Neural progenitor cell (in vitro differentiated cells): ENCODE results near the gene CFL2. TPM values are rescaled to one million over a fixed set of nuclear protein-coding genes. Genes with fewer than 3 reads are reported as not detected.

ENCODE experiments used
- DNase-seq: peaks from one replicate; pipeline ENCODE4 v3.0.0-alpha.2; 2016; ENCODE audit warnings: low spot score
- H2AFZ ChIP-seq: fragments of 200-600 bp; sonication (generic); replicated peaks from 2 replicates; pipeline ENCODE4 v1.6.1; 2016; ENCODE audit warnings: antibody characterized with exemption
- H3F3A ChIP-seq: fragments of 200-600 bp; sonication (generic); 2 replicates; pipeline ENCODE4 v1.6.1; 2016; ENCODE audit warnings: antibody characterized with exemption, low read depth
- H3K27ac ChIP-seq: fragments of 200-600 bp; sonication (generic); 2 replicates; pipeline ENCODE4 v1.5.1; 2016; ENCODE audit warnings: mild to moderate bottlenecking
- H3K27me3 ChIP-seq: fragments of 200-600 bp; sonication (generic); 2 replicates; pipeline ENCODE4 v1.6.1; 2016; ENCODE audit warnings: mild to moderate bottlenecking, moderate library complexity
- H3K36me3 ChIP-seq: fragments of 200-600 bp; sonication (generic); 2 replicates; pipeline ENCODE4 v1.5.1; 2016
- H3K4me1 ChIP-seq: fragments of 200-600 bp; sonication (generic); 2 replicates; pipeline ENCODE4 v1.6.1; 2016; ENCODE audit warnings: mixed run types
- H3K4me2 ChIP-seq: fragments of 200-600 bp; sonication (generic); 2 replicates; pipeline ENCODE4 v1.6.1; 2016
- H3K4me3 ChIP-seq: fragments of 200-600 bp; sonication (generic); 2 replicates; pipeline ENCODE4 v1.5.1; 2016
- H3K79me2 ChIP-seq: fragments of 200-600 bp; sonication (generic); 2 replicates; pipeline ENCODE4 v1.6.1; 2016; ENCODE audit warnings: low read depth
- H3K9ac ChIP-seq: fragments of 200-600 bp; sonication (generic); 2 replicates; pipeline ENCODE4 v1.6.1; 2016
- H3K9me3 ChIP-seq: fragments of 200-600 bp; sonication (generic); 2 replicates; pipeline ENCODE4 v1.5.1; 2016; ENCODE audit warnings: low read depth
- H4K20me1 ChIP-seq: fragments of 200-600 bp; sonication (generic); 2 replicates; pipeline ENCODE4 v1.6.1; 2016; ENCODE audit warnings: low read depth
- H3K27ac Mint-ChIP-seq: 3 replicates; pipeline ENCODE4 v1.8.0; 2021; ENCODE audit warnings: mixed read lengths
- H3K27me3 Mint-ChIP-seq: 2 replicates; pipeline ENCODE4 v1.8.0; 2022; ENCODE audit warnings: low read depth, mild to moderate bottlenecking, inconsistent platforms, moderate library complexity, mixed read lengths; ENCODE audit not compliant: insufficient read depth
- H3K36me3 Mint-ChIP-seq: 3 replicates; pipeline ENCODE4 v1.8.0; 2021; ENCODE audit warnings: mixed read lengths
- H3K4me1 Mint-ChIP-seq: 3 replicates; pipeline ENCODE4 v1.8.0; 2021; ENCODE audit warnings: mixed read lengths
- H3K4me3 Mint-ChIP-seq: 3 replicates; pipeline ENCODE4 v1.8.0; 2021; ENCODE audit warnings: mild to moderate bottlenecking, moderate library complexity, mixed read lengths
- H3K9me3 Mint-ChIP-seq: 3 replicates; pipeline ENCODE4 v1.8.0; 2020; ENCODE audit warnings: mixed read lengths
- EZH2 ChIP-seq: fragments of 200-600 bp; sonication (generic); IDR thresholded peaks from 2 replicates; pipeline ENCODE4 v1.6.1; 2017; ENCODE audit warnings: antibody characterized with exemption, mild to moderate bottlenecking, moderate library complexity
- EZH2phosphoT487 ChIP-seq: fragments of 200-600 bp; sonication (generic); IDR thresholded peaks from 2 replicates; pipeline ENCODE4 v1.6.1; 2017; ENCODE audit warnings: antibody characterized with exemption
- total RNA-seq: library from RNA; depleted of rRNA; stranded (reverse); fragments of >200 nt; gene quantifications from 2 replicates; pipeline ENCODE4 v1.2.3, GENCODE V29; 2015; ENCODE audit warnings: low replicate concordance
- TF ChIP-seq, protein P1 (sequence below): fragments of 200-600 bp; sonication (generic); IDR thresholded peaks from 2 replicates; pipeline ENCODE4 v1.5.1; 2017; ENCODE audit warnings: antibody characterized with exemption, mild to moderate bottlenecking

Gene CFL2
- total RNA-seq, 1 donor from 2014 or later: 105 TPM

DNA sequence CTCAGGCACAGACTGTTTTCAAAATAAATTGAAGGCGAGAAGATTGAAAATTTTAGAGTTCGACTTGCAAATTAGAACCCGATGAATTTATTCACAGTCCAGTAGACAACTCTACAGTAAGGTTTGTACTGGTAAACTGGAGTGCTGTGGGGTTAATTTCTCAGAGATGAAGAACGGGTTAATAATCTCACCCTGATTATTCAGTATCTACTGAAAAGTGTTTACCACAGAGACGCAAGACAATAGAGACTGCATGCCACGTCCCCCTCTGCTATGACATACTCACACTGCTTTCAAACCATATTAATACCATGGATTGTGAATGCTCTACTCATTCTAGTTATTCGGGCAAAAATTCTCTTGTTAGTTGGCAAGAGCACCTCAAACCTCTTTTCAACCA, 36.1 kb downstream of the CFL2 start:
- H3K9ac ChIP-seq: no peak overlapping the region
- H3K27me3 ChIP-seq: no peaks in the 10 kb centered on the region
- no peaks in the 10 kb centered on the region for H3K9me3 Mint-ChIP-seq
- H3K4me1 Mint-ChIP-seq: peaks cover 16% of the 10 kb centered on the region
- H2AFZ ChIP-seq: peak overlapping the region; percentile 89
- TF ChIP-seq, protein P1, sequence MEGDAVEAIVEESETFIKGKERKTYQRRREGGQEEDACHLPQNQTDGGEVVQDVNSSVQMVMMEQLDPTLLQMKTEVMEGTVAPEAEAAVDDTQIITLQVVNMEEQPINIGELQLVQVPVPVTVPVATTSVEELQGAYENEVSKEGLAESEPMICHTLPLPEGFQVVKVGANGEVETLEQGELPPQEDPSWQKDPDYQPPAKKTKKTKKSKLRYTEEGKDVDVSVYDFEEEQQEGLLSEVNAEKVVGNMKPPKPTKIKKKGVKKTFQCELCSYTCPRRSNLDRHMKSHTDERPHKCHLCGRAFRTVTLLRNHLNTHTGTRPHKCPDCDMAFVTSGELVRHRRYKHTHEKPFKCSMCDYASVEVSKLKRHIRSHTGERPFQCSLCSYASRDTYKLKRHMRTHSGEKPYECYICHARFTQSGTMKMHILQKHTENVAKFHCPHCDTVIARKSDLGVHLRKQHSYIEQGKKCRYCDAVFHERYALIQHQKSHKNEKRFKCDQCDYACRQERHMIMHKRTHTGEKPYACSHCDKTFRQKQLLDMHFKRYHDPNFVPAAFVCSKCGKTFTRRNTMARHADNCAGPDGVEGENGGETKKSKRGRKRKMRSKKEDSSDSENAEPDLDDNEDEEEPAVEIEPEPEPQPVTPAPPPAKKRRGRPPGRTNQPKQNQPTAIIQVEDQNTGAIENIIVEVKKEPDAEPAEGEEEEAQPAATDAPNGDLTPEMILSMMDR: no peak
- TF ChIP-seq EZH2 (no peak), EZH2phosphoT487 (no peak)
- H3F3A ChIP-seq: no peaks in the 10 kb centered on the region
- H3K4me3 Mint-ChIP-seq: no peak overlapping the region
- no peak overlapping the region for H3K27ac ChIP-seq
- H3K4me2 ChIP-seq: no peak overlapping the region
- no peak for DNase-seq
- no peaks in the 10 kb centered on the region for H3K36me3 ChIP-seq
- no peak overlapping the region for H3K27ac Mint-ChIP-seq
- H4K20me1 ChIP-seq: no peaks in the 10 kb centered on the region
- peaks cover 2% of the 10 kb centered on the region for H3K27me3 Mint-ChIP-seq
- no peaks in the 10 kb centered on the region for H3K4me1 ChIP-seq
- no peaks in the 10 kb centered on the region for H3K36me3 Mint-ChIP-seq
- H3K9me3 ChIP-seq: no peaks in the 10 kb centered on the region
- no peak overlapping the region for H3K4me3 ChIP-seq
- no peaks in the 10 kb centered on the region for H3K79me2 ChIP-seq

DNA sequence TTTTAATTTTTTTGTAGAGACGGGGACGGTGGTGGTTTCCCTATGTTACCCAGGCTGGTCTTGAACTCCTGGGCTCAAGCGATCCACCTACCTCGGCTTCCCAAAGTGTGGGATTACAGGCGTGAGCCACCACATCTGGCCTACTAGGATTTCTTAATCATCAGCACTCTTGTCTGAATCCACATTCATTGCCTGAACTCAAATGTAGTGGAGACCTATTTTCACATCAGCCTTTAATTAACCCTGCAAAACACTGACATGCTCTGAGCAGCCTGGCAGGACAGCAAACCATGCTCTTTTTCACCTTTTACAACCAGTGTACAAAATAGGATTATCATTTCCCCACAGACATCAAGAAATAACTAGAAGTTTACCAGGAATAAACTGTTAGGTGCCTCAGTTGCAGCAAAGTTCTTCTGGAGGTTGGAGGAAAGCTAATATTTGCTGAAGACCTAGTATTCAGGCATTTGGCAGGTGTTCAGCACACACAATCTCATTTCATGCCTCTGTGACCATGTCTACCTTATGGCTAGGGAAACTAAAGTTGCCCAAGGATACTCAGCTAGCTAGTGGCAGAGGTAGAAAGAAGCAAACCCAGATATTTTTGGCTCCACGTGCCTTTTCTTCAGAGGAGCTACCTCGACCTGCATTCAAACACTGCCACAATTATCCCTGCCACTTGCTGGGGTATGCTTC, 37.7 kb downstream of the CFL2 start:
- Mint-ChIP-seq H3K4me3 (no peak overlapping the region), H3K27ac (peak overlapping the region; percentile 67), H3K9me3 (no peaks in the 10 kb centered on the region), H3K36me3 (no peaks in the 10 kb centered on the region), H3K27me3 (peaks cover 2% of the 10 kb centered on the region), H3K4me1 (peaks cover 16% of the 10 kb centered on the region)
- Histone ChIP-seq H3K27ac (no peak overlapping the region), H3K27me3 (no peaks in the 10 kb centered on the region), H3K4me3 (no peak overlapping the region), H3F3A (no peaks in the 10 kb centered on the region), H2AFZ (no peak overlapping the region), H3K36me3 (no peaks in the 10 kb centered on the region), H3K79me2 (no peaks in the 10 kb centered on the region), H4K20me1 (no peaks in the 10 kb centered on the region), H3K4me2 (no peak overlapping the region), H3K9ac (no peak overlapping the region), H3K9me3 (no peaks in the 10 kb centered on the region), H3K4me1 (no peaks in the 10 kb centered on the region)
- TF ChIP-seq, protein P1: no peak
- TF ChIP-seq EZH2phosphoT487: no peak
- no peak for TF ChIP-seq EZH2
- no peak for DNase-seq

DNA sequence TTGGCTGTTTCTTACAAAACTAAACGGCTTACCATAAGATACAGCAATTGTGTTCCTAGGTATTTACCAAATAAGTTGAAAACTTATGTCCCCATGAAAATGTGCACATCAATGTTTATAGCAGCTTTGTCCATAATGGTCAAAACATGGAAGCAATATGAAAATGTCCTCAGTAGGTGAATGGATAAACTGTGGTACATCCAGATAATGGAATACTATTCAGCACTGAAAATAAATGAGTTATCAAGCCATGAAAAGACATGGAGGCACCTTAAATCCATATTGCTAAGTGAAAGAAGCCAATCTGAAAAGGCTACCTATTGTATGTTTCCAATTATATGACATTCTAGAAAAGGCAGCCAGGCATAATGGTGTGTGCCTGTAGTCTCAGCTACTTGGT, 40.7 kb downstream of the CFL2 start:
- H3K79me2 ChIP-seq: no peaks in the 10 kb centered on the region
- no peak for DNase-seq
- H3K27me3 Mint-ChIP-seq: no peaks in the 10 kb centered on the region
- H3F3A ChIP-seq: no peaks in the 10 kb centered on the region
- H3K27ac ChIP-seq: no peak overlapping the region
- H3K27me3 ChIP-seq: no peaks in the 10 kb centered on the region
- no peak overlapping the region for H2AFZ ChIP-seq
- no peaks in the 10 kb centered on the region for H3K4me1 ChIP-seq
- no peak overlapping the region for H3K4me3 Mint-ChIP-seq
- H3K4me3 ChIP-seq: no peak overlapping the region
- no peak overlapping the region for H3K9ac ChIP-seq
- peaks cover 16% of the 10 kb centered on the region for H3K4me1 Mint-ChIP-seq
- no peak overlapping the region for H3K27ac Mint-ChIP-seq
- TF ChIP-seq EZH2phosphoT487 (no peak), EZH2 (no peak)
- TF ChIP-seq, protein P1: no peak
- no peaks in the 10 kb centered on the region for H3K36me3 ChIP-seq
- no peaks in the 10 kb centered on the region for H4K20me1 ChIP-seq
- H3K9me3 Mint-ChIP-seq: no peaks in the 10 kb centered on the region
- no peak overlapping the region for H3K4me2 ChIP-seq
- H3K9me3 ChIP-seq: no peaks in the 10 kb centered on the region
- H3K36me3 Mint-ChIP-seq: no peaks in the 10 kb centered on the region
